DMS53 treated with DMSO at 0.1 percent for 48 hours (cell line): ENCODE data around the gene PCDHA8.
"Not testable (repeated sequence)": the region's sequence is repeated elsewhere in the genome, so short reads cannot be mapped to it uniquely, and the experiment has no call there.

Experiments
- DNase-seq: peaks from one replicate; lab custom pipeline; 2025; ENCODE audit not compliant: unreplicated experiment; lab: John Stamatoyannopoulos, UW

The PCDHA8 gene

DNA sequence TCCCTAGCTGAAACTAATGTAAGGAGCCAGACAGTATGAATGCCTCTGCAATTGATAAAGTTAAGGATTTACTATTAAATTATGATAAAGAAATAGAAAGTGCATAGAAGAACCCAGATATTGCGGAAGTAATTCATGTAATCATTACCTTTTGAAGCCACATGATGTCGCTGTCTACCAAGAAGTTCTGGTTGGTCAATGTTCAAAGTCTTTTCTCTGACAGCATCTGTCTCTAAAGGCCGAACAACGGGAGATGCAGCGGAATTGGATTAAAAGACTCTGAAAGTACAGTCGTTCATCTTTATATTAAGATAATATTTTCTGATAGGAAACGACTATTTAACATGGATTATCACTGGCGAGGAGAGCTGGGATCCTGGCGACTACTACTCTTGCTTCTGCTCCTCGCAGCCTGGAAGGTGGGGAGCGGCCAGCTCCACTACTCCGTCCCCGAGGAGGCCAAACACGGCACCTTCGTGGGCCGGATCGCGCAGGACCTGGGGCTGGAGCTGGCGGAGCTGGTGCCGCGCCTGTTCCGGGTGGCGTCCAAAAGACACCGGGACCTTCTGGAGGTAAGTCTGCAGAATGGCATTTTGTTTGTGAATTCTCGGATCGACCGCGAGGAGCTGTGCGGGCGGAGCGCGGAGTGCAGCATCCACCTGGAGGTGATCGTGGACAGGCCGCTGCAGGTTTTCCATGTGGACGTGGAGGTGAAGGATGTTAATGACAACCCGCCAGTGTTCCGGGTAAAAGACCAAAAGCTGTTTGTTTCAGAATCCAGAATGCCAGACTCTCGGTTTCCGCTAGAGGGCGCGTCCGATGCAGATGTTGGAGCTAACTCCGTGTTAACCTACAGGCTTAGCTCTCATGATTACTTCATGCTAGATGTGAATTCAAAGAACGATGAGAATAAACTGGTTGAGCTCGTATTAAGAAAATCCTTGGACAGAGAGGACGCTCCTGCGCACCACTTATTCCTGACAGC, at the start of gene PCDHA8:
TSS of gene PCDHA8 (plus strand) at position 210 of the 985 bp plus-strand sequence. CDS start at position 345, 135 bp downstream.
- peak; percentile 70 for DNase-seq

DNA sequence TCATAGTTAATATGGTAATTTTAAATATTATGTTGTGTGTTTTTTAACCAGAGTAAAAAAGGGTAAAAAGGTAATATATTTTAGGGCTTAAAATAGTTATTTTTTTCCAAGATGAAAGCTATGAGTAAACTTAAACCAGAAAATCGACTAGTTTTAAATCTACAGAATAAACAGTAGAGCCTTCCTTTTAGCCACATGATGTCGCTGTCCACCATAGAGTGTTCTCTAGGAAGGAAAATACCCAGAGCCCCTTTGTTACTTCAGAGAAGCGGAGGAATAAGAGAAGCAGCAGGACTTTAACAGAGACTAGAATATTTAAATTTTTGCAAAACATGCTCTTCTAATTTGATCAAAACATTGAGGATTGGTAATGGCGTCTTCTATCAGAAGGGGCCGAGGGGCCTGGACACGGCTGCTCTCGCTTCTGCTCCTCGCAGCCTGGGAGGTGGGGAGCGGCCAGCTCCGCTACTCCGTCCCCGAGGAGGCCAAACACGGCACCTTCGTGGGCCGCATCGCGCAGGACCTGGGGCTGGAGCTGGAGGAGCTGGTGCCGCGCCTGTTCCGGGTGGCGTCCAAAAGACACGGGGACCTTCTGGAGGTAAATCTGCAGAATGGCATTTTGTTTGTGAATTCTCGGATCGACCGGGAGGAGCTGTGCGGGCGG, 46.3 kb upstream of the PCDHA8 start, which contains the start of gene PCDHA2:
TSS of gene PCDHA2 (plus strand) at position 258 of the 664 bp plus-strand sequence.
- DNase-seq: peak; percentile 91

DNA sequence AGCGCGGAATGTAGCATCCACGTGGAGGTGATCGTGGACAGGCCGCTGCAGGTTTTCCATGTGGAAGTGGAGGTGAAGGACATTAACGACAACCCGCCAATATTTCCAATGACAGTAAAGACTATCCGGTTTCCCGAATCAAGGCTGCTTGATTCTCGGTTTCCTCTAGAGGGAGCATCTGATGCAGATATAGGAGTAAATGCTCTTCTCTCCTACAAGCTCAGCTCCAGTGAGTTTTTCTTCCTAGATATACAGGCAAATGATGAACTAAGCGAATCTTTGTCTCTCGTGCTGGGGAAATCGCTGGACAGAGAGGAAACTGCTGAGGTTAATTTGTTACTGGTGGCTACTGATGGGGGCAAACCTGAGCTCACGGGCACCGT, 45.7 kb upstream of the PCDHA8 start:
- peak; percentile 82 for DNase-seq

DNA sequence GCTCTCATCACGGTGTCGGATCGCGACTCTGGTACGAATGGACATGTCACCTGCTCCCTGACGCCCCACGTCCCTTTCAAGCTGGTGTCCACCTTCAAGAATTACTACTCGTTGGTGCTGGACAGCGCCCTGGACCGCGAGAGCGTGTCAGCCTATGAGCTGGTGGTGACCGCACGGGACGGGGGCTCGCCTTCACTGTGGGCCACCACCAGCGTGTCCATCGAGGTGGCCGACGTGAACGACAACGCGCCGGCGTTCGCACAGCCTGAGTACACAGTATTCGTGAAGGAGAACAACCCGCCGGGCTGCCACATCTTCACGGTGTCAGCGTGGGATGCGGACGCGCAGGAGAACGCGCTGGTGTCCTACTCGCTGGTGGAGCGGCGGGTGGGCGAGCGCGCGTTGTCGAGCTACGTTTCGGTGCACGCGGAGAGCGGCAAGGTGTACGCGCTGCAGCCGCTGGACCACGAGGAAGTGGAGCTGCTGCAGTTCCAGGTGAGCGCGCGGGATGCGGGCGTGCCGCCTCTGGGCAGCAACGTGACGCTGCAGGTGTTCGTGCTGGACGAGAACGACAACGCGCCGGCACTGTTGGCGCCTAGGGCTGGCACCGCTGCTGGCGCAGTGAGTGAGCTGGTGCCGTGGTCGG, 44.8 kb upstream of the PCDHA8 start:
- DNase-seq: not testable (repeated sequence)

GRCh38 chr5:140796718-140797095, 44.3 kb upstream of the PCDHA8 start:
- no peak for DNase-seq

DNA sequence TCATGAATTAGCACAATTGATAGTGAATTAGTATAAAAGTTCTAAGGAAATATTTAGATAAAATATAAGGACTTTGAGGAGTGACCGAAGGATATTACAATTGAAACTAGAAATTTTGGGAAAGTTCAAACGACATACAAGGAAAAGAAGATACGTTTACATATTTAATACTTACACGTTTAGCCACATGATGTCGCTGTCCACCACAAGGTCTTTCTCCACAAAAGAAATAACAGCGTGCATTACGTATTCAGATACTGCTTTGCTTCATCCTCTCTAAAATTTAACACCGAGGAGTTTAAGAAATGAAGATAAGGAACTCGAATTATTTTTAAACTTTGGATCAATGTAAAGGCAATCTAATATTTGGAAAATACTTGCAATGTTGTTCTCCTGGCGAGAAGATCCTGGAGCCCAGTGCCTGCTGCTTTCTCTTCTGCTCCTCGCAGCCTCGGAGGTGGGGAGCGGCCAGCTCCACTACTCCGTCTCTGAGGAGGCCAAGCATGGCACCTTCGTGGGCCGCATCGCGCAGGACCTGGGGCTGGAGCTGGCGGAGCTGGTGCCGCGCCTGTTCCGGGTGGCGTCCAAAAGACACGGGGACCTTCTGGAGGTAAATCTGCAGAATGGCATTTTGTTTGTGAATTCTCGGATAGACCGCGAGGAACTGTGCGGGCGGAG, 40.0 kb upstream of the PCDHA8 start, which contains the start of gene PCDHA3:
TSS of gene PCDHA3 (plus strand) at position 242 of the 678 bp plus-strand sequence.
- DNase-seq: peak; percentile 88

DNA sequence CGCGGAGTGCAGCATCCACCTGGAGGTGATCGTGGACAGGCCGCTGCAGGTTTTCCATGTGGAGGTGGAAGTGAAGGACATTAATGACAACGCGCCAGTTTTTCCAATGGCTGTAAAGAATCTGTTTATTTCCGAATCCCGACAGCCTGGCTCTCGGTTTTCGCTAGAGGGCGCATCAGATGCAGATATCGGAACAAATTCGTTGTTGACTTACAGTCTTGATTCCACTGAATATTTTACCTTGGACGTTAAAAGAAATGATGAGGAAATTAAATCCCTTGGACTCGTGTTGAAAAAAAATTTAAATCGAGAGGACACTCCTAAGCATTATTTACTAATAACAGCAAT, 39.5 kb upstream of the PCDHA8 start:
- peak; percentile 79 for DNase-seq

- DNase-seq: not testable (repeated sequence)
Observed at GRCh38 chr5:140802381-140802780, 38.6 kb upstream of the PCDHA8 start.

GRCh38 chr5:140802781-140803271, 38.2 kb upstream of the PCDHA8 start:
- DNase-seq: no peak

DNA sequence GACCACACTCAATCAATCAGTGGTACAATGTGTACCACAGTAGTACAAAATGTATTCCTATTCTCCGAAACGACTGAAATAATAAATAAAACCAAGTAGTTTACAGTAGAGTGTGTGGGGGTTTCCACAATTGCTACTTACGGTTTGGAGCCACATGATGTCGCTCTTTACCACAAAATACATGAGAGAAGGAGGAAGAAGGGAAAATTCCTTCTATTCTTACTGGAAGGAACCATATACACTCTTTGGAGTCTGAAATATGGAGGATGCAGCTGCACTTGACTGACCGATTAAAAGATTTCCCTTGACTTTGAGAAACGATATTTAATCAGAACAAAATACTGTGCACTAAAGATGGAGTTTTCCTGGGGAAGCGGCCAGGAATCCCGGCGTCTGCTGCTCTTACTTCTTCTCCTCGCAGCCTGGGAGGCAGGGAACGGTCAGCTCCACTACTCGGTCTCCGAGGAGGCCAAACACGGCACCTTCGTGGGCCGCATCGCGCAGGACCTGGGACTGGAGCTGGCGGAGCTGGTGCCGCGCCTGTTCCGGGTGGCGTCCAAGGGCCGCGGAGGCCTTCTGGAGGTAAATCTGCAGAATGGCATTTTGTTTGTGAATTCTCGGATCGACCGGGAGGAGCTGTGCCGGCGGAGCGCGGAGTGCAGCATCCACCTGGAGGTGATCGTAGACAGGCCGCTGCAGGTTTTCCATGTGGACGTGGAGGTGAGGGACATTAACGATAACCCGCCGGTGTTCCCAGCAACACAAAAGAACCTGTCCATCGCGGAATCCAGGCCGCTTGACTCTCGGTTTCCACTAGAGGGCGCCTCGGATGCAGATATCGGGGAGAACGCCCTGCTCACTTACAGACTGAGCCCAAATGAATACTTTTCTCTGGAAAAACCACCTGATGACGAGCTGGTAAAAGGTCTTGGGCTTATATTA, 33.9 kb upstream of the PCDHA8 start, which contains the start of gene PCDHA4:
TSS of gene PCDHA4 (plus strand) at position 235 of the 942 bp plus-strand sequence.
- DNase-seq: peak; percentile 77

GRCh38 chr5:140808241-140808888, 32.6 kb upstream of the PCDHA8 start:
- not testable (repeated sequence) for DNase-seq

DNA sequence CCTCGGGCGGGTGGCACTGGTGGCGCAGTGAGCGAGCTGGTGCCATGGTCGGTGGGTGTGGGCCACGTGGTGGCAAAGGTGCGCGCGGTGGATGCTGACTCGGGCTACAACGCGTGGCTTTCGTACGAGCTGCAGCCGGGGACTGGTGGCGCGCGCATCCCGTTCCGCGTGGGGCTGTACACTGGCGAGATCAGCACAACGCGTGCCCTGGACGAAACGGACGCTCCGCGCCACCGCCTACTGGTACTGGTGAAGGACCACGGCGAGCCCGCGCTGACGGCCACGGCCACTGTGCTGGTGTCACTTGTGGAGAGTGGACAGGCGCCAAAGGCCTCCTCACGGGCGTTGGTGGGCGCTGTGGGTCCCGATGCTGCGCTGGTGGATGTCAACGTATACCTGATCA, 32.1 kb upstream of the PCDHA8 start:
- no peak for DNase-seq

DNA sequence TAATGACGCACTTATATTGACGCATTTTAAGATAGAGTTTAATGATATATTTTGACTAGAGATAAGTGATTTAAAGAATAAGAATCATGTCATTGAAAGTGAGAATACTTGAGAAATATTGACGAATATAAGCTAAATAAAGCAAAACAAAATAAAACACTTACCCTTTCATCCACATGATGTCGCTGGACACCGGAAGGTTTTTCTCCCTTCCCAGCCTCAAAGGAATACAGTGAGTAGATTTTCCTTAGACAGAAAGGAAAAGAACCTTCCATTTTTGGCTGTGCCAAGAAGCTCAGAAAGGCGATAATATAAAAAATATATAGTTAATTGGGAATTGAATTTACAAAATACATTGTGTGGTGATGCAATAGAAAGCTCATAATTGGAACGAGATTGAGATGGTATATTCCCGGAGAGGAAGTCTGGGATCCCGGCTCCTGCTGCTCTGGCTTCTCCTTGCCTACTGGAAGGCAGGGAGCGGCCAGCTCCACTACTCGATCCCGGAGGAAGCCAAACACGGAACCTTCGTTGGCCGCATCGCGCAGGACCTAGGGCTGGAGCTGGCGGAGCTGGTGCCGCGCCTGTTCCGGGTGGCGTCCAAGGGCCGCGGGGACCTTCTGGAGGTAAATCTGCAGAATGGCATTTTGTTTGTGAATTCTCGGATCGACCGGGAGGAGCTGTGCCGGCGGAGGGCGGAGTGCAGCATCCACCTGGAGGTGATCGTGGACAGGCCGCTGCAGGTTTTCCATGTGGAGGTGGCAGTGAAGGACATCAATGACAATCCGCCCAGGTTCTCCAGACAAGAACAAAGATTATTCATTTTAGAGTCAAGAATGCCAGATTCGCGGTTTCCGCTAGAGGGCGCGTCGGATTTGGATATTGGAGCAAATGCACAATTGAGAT, 19.4 kb upstream of the PCDHA8 start, which contains the start of gene PCDHA5:
TSS of gene PCDHA5 (plus strand) at position 239 of the 906 bp plus-strand sequence.
- DNase-seq: peak; percentile 42

DNA sequence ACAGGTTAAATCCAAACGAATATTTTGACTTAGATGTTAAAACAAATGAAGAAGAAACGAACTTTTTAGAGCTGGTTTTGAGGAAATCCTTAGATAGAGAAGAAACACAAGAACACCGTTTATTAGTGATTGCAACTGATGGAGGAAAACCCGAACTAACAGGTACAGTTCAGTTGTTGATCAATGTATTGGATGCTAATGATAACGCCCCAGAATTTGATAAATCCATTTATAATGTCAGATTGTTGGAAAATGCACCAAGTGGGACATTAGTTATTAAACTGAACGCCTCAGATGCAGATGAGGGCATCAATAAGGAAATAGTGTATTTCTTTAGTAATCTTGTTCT, 18.7 kb upstream of the PCDHA8 start:
- DNase-seq: no peak

DNA sequence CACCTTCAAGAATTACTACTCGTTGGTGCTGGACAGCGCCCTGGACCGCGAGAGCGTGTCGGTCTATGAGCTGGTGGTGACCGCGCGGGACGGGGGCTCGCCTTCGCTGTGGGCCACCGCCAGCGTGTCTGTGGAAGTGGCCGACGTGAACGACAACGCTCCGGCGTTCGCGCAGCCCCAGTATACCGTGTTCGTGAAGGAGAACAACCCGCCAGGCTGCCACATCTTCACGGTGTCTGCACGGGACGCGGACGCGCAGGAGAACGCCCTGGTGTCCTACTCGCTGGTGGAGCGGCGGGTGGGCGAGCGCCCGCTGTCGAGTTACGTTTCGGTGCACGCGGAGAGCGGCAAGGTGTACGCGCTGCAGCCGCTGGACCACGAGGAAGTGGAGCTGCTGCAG, 18.0 kb upstream of the PCDHA8 start:
- DNase-seq: not testable (repeated sequence)

GRCh38 chr5:140823475-140823874, 17.5 kb upstream of the PCDHA8 start:
- no peak for DNase-seq

- peak; percentile 38 for DNase-seq
Observed at GRCh38 chr5:140827704-140828361, 13.2 kb upstream of the PCDHA8 start, which contains the start of gene PCDHA6. TSS of gene PCDHA6 (plus strand) at chr5:140827960. CDS start at chr5:140828092, 132 bp downstream.
